Measurements from ENCODE around the gene RTN1.

- TF ChIP-seq CTCF (conservative IDR thresholded peaks at IDR 0.05; ENCODE audit: low read length), result no peak
- no peak for TF ChIP-seq EZH2phosphoT487 (IDR thresholded peaks at IDR 0.05; ENCODE audit: borderline replicate concordance, low read depth, low read length)
Observed at GRCh38 chr14:59751578-59751977, 119.0 kb downstream of the RTN1 start.
